OCI-LY1 (cell line): Measurements from ENCODE around the gene NKX6-1.

Experiments
- EZH2 ChIP-seq: fragments of 200-600 bp; sonication (generic), shearing (Covaris generic); IDR thresholded peaks from 2 replicates; pipeline ENCODE4 v1.8.0; 2017; ENCODE audit warnings: borderline replicate concordance, mixed run types, mild to moderate bottlenecking, antibody characterized with exemption, low read length, moderate library complexity, mixed read lengths
- TF ChIP-seq, protein P1 (sequence below): fragments of 200-600 bp; sonication (generic), shearing (Covaris generic); IDR thresholded peaks from 2 replicates; pipeline ENCODE4 v1.5.1; 2017; ENCODE audit warnings: mild to moderate bottlenecking, antibody characterized with exemption, low read length, moderate library complexity, mixed read lengths

- TF ChIP-seq, protein P1, sequence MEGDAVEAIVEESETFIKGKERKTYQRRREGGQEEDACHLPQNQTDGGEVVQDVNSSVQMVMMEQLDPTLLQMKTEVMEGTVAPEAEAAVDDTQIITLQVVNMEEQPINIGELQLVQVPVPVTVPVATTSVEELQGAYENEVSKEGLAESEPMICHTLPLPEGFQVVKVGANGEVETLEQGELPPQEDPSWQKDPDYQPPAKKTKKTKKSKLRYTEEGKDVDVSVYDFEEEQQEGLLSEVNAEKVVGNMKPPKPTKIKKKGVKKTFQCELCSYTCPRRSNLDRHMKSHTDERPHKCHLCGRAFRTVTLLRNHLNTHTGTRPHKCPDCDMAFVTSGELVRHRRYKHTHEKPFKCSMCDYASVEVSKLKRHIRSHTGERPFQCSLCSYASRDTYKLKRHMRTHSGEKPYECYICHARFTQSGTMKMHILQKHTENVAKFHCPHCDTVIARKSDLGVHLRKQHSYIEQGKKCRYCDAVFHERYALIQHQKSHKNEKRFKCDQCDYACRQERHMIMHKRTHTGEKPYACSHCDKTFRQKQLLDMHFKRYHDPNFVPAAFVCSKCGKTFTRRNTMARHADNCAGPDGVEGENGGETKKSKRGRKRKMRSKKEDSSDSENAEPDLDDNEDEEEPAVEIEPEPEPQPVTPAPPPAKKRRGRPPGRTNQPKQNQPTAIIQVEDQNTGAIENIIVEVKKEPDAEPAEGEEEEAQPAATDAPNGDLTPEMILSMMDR = no peak
- TF ChIP-seq EZH2 = no peak
Observed at GRCh38 chr4:84498935-84499623, at the start of gene NKX6-1.
